GM12875 (cell line): Measurements from ENCODE around the gene FLT1.

ENCODE experiments used
- H3K4me3 ChIP-seq: one replicate; pipeline ENCODE4 v1.5.1; 2011; ENCODE audit warnings: low read depth, low read length, control low read depth
- CTCF ChIP-seq: IDR thresholded peaks from 2 replicates; pipeline ENCODE4 v1.5.1; 2011; ENCODE audit warnings: low read depth, mild to moderate bottlenecking, control low read depth, inconsistent platforms, low read length, moderate library complexity, borderline replicate concordance; ENCODE audit not compliant: insufficient read depth

FLT1 gene

GRCh38 chr13:28538932-28539331 is 44.0 kb upstream of the FLT1 start:
- TF ChIP-seq CTCF: no peak
- H3K4me3 ChIP-seq: no peak overlapping the region

GRCh38 chr13:28537171-28537570 is 42.2 kb upstream of the FLT1 start:
- TF ChIP-seq CTCF: no peak
- no peak overlapping the region for H3K4me3 ChIP-seq

GRCh38 chr13:28536371-28536770 is 41.4 kb upstream of the FLT1 start:
- TF ChIP-seq CTCF: no peak
- no peak overlapping the region for H3K4me3 ChIP-seq

GRCh38 chr13:28535734-28536133 is 40.8 kb upstream of the FLT1 start:
- no peak for TF ChIP-seq CTCF
- no peak overlapping the region for H3K4me3 ChIP-seq

GRCh38 chr13:28534801-28535200 is 39.9 kb upstream of the FLT1 start:
- H3K4me3 ChIP-seq: no peak overlapping the region
- no peak for TF ChIP-seq CTCF

- no peak overlapping the region for H3K4me3 ChIP-seq
- no peak for TF ChIP-seq CTCF
Measured at GRCh38 chr13:28534210-28534609, 39.3 kb upstream of the FLT1 start.

- no peak overlapping the region for H3K4me3 ChIP-seq
- no peak for TF ChIP-seq CTCF
Measured at GRCh38 chr13:28533441-28534166, 38.7 kb upstream of the FLT1 start.
